Fibroblast of gingiva (primary cell): ENCODE measurements around the gene ATP5F1E.

ENCODE experiments used
- DNase-seq: peaks from one replicate; pipeline ENCODE4 v3.0.0-alpha.2; 2011; ENCODE audit warnings: low read depth

Gene ATP5F1E

DNA sequence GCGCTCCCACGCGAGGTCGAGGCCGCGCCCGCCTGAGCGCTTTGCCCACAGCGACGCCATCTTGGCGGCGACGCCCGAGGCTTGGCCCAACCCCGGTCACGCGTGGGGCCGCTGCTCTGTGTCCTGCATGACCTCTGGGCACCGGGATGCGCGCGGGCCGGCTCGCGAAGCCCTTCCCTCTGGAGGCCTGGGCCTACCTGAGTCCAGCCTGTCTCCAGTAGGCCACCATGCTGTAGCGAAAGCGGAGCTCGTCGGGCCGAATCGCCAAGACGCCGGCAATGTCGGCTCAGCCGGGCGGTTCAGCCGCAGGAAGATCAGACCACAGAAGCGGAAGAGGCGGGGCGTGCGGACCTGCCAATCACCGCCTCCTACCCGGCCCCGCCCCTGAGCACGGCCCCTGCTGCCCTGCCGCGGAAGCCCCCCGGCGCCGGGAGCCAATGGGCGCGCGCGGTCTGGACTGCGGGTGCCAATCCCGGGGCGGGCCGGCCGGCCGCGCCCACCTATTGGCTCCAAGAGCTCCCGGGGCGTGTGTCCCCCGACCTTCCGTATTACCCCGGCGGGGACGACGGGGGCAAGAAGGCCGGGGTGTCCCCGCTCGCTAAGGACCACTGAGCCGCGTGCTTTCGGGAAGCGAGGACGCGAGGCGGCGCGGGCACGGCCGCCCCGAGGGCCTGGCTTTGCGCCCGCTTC, at the start of gene ATP5F1E:
Gene ATP5F1E, minus strand, starts transcription at position 313 of the 690 bp plus-strand sequence. Its CDS starts 84 bp downstream, at position 229.
- DNase-seq, result peak; percentile 95

DNA sequence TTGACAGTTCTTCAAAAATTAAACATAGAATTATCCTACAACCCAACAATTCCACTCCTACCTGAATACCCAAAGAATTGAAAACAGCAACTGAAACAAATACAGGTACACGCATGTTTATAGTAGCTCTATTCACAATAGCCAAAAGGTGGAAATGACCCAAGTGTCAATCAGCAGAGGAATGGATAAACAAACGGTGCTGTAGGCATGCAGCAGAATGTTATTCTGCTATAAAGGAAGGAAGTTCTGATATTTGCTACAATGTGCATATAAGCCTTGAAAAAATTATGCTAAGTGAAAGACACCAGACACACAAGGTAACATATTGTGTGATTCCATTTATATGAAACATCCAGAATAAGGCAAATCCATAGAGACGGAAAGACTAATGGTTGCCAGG, 48.9 kb upstream of the ATP5F1E start:
- DNase-seq, result no peak

DNA sequence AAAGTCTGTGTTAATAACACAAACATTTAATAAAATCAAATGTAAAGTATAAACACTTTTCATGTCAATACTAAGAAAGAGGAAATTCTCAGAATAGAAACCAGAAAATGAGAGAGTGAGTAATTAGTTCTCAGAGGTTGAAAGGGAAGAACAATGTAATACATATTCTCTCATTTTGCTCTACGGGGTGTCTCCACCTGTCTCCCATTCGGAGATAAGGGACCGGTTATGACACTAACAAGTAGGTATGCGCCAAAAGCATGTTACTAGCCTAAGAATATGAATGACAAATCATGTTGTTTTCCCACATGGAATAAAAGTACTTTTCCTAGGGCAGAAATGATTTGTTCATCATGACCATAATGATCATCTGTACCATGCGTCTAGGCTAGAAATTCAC, 46.1 kb upstream of the ATP5F1E start:
- DNase-seq, result no peak

DNA sequence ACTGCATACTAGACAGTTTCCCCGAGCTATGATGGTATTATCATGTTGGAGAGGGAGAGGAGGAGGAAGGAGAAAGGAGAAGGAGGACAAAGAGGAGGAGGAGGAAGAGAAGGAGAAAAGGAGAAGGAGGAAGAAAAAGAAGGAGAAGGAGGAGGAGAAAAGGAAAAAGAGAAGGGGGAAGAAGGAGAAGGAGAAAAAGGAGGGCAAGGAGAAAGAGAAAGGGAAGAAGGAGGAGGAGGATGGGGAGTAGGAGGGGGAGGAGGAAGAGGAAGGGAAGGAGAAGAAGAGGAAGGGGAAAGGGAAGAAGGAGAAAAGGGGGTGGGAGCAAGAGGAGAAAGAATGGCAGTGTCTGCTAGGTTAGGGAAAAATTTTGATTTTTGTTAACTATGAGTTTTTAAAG, 45.6 kb upstream of the ATP5F1E start:
- DNase-seq, result no peak

DNA sequence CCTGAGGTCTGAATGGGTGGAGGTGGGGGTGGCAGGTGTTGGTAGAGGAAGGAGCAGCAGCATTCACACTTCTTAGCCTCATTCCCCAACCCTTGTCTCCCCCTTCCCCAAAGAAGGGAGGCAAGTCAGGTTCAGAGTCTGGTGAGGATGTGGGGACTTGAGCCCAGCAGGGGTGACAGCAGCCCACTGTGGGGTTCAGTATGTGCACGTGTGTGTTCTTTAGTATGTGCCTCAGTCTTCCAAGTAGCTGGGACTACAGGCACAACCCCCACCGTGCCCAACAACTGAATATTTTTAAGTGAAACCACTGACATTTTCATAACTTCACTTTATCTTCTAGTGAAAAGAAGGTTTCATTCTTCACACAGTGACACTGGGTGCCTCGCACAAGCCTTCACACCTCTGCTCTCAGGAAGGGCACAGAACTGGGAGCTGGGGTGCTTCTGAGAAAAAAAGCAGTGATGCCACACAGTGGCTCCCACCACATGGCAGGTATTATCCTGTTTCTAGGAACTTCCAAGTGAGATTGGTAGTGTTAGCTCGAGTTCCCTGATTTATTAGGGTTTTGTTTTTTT, 43.9 kb upstream of the ATP5F1E start:
- no peak for DNase-seq

DNA sequence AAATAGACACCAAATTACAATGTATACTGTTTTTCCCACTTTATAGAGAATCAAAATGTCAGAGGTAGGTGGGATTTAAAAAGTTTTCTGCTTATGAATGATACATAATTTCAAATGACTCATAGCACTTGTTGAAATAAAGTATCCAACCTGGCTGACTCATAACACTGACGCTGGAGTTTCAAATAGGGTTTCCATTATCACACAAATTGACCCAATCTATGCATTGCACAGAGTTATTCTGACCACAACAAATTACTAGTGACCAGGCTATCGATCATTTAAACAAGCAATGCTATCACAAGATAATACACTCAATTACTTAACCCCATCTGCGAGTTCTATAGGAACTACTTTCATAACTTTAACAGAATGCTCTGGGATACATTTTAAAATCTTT, 42.3 kb upstream of the ATP5F1E start:
- no peak for DNase-seq

DNA sequence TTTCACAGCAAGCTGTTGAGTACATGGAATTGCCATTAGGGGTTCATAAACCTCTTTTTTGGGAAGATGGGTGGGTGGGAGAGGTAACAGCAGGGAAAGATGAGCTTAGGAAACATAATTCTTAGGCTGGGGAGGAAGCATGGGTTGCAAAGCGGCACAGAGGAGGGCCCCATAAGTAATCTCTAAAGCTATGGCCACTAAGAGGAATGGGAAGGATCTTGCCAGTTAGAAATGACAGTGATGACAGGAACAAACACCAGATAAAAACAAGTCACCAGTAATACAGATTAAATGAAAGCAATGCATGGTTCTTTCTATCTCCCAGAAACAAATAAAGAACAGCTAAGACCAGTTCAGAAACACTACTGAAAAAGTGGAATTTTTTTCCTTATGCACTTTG, 41.4 kb upstream of the ATP5F1E start:
- no peak for DNase-seq

DNA sequence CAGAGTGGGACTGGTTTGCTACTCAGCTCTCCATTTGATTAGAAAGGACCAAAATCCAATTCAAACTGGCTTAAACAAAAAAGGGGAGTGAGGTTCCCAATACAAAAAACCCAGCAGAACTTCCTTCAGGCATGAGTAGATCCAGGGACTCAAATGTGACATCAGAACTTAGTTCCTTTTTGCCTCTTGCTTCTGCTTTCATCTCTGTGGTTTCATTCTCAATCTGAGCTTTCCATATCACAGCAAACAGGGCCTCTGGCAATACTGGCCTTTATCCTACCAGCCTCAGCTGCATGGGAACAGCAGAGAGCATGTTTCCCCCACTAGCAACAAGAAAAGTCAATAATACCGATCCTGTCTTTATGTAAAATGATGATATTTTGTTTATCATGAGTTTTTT, 39.1 kb upstream of the ATP5F1E start:
- no peak for DNase-seq

DNA sequence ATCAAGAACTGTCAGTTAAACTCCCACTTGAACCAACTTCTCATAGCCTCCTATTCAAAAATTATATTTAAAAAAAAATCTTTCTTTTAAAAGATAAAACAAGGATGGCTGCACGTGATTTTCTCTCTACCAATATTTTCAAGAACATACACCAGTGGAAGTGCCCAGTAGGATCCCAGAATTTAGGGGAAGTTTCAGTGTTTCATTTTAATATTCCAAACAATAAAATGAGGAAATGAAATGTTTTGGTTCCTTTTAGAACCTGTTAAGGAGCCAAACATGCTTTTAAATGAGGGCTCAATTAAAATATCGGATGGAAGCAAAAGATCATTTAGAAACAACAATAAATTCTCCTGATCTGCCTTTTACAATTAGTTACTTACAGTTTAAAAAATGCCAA, 36.9 kb upstream of the ATP5F1E start:
- DNase-seq, result no peak

DNA sequence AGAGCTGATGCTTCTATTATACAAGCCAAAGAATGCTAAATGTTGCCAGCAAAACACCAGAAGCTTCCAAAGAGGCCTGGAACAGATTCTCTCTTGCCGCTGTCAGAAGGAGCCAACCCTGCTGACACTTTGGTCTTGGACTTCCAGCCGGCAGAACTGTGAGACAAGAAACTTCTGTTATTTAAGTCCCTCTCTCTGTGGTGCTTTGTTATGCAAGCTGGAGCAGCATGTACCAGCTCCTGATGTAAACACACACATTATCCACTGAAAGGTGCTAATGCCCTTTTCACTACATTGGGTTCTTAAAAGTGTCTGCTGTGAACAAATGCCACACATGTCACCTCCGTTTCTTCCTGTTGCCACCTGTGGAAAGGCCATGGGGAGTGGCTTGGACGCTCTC, 36.4 kb upstream of the ATP5F1E start:
- no peak for DNase-seq

DNA sequence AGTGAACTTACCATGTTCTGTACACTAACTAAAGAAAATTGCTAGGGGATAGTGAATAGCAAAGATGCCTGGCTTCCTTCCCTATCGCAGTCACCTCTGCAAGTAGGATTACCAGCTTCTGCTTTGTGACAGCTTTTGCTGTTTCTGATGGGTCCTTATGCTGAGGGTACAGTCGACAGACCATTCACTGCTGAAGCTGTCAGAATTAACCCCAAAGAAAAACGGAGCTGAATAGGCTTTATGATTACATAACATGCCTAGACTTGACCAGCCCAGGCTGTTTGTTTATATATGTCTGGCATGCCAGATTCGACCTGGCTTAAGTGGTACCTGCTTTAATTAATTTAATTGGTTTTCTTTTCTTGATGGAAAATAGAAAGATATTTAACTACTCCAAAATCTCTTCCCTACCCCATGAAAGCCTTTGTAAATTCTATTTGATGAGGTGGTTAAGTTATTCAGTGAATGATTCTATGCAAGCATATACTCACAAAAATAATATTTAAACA, 32.1 kb upstream of the ATP5F1E start:
- no peak for DNase-seq

DNA sequence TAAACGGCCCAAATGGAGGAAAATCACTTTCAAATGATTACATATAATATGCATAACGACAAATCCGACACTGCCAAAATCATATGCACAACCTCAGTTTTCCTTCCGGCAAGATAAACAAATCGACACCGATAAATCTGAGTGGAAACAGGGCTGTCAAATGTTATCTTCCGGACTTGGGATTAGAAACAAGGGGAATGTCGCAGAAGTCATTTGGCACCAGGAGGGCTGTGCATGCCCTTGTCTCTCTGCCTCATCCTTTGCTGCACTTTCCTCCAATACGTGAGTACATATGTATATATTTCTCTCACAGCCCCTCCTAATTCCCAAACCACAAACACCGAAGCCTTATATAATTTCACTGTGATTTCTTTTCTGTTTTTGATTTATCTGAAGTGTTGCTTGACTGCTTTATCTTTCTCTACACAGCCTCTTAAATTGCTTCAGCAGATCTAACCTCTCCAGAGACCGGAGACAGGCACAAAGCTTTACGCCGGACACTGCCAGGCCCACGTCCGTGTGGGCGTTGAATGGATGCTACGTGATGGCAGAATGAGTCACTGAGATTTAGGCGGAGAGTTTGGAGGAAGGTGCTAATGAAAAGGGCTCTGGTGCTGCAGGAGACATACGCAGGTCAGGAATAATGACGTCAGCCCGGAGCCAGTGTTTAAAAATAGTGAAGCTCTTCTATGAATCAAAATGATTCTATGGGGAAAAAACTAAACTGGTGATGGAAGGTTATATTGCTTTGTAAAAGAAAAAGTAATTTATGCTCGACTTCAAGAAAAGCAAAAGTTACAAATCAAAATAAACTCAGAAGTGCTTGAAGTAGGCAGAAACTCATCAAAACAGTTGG, 31.5 kb upstream of the ATP5F1E start:
- no peak for DNase-seq

DNA sequence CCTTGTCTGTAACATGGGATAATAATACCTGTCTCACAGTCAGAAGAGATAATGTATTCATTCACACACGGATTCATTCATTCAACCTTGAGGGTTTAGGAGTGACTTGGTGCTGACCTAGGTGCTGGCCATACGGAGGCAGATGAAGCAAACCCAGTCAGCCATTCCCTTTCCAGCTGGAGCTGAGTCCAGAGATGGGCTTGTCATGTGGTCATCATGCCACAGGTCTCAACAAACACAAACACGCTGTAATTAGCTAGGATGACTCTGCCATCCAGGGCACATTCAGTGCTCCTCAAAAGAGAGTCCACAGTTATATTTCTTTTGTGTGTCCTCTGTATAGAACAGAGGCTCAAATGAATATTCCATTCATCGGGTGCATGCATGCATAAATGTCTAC, 29.9 kb upstream of the ATP5F1E start:
- DNase-seq, result no peak

DNA sequence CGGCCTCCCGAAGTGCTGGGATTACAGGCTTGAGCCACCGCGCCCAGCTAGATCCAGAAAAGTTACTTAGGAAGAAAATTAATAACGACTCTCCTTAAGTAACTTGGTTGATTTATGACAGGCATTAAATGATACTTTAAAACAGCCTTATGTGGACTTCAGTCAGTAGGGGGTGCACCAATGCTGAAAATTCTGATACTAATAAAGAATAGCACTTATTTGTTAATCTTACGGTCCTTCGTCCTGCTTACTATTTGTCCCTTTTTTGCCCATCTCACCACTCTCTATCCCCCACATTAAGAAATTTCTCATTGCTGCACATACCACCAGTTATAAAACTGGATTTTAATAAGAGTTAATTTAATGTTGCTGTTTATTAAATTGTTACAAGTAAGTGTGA, 23.2 kb upstream of the ATP5F1E start:
- DNase-seq, result no peak

DNA sequence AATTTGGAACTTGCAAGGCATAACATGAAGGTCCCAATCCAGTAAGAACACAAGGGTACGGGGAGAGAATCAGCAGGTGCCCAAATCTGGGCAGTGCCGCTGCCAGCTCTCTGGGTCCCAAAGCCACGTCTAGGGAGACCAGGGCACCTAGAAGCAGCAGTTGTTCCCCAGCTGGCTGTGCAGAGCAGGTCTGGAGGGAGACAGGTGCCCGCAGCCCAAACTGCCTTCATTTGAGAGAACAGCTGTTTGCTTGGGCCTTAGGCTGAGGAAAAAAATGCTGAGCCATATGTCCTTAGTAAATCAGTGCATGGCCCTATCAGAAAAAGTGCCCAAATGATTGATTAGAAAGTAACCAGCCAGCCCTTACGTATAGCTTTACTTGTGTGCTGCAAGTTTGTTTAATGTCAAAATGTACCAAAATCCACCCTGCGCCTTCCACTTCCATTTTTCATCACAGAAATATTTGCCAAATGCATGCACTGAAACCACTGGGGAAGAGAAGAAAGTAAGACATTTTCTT, 19.6 kb upstream of the ATP5F1E start:
- no peak for DNase-seq

DNA sequence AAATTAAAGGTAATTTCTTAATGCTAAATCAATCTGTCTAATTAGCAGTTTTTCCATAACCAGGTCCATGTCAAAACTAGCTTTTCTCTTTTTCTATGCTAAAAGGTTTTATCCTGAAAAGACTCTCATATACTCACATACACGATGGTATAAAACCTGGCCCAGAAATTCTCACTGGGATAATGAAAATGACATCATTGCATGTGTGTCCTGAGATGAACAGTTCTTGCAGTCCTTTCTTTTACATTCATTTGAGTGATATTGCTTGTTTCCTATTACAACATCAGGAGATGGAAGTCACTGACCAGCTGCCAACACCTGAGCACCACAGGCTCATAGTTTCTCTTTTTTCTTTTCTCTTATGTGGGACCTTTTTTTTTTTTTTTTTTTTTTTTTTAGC, 18.3 kb upstream of the ATP5F1E start:
- no peak for DNase-seq

DNA sequence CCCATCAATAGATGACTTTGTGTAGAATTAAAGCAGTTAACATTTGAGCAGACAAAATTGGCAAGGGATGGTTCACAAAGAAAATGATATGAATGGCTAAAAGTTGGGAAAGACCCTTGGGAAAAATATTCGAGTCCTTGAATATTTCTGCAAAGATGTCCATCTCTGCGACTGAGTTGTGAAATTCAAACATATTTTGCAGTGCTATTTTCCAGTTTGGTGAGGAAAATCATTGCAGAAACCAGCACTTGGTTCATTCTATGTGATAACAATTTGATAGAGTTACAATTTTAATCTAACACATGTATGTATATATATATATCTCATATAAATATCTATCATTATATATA, 16.5 kb upstream of the ATP5F1E start:
- no peak for DNase-seq

DNA sequence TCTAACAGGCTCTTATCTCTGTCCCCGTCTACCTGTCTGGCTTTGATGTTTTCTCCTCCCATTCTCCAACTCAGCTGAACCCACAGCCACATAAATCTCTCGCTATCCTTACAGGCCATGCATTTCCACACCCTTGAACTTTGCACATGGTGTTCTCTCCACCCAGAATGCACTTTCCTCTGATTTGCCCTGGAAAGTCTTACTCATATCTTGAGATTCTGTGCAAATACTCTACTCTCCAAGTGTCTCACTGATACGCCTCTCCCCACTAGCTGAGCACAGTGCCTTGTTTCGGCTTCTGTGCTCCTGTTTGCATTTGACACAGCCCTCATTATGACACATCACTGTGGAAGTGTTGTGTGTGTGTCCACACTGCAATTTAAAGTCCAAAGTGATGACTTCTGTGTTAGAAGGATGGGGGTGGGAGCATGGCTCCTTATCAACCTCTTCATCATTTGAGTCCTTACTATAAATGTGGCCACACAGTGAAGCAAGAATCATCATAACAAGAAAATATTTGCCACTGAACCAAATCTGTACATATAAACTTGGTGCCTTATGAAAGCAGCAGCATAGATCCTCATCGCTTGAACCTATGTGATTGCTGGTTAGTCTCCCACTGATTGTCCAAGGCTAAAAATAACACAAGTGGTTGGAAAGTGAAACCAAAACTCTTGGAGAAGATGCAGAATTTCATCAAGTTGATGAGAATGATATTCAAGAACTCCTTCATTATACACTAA, 16.0 kb upstream of the ATP5F1E start:
- peak; percentile 35 for DNase-seq

DNA sequence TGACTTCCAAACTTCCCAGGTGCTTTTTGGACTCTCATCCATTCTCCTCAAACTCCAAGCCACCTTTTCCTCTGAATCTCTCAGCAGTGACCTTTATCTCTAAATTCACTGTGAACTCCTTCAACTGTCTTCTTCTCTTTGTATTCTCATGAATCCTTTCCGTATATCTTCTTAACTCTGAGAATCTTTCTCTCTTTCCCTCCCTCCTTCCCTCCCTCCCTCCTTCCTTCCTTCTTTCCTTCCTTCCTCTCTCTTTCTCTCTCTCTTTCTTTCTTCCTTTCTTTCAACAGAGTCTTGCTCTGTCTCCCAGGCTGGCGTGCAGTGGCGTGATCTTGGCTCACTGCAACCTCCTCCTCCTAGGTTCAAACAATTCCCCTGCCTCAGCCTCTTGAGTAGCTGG, 14.7 kb upstream of the ATP5F1E start:
- no peak for DNase-seq

DNA sequence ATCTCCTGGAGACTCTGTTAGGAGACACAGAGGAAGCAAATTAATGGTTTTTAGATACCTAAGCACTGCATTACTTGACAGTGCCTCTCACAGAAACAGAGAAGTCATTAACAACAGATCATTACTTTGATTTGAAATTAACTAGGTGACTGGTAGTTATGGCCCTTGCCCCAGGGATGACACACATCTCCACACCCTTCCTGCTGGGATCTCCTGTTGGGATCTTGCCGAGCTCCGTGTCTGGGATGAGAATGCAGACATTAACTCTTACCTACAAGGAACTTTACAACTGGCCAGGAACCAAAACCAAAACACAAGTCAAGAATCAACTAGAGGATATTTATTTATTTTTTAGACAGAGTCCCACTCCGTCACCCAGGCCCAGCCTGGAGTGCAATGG, 12.7 kb upstream of the ATP5F1E start:
- no peak for DNase-seq

DNA sequence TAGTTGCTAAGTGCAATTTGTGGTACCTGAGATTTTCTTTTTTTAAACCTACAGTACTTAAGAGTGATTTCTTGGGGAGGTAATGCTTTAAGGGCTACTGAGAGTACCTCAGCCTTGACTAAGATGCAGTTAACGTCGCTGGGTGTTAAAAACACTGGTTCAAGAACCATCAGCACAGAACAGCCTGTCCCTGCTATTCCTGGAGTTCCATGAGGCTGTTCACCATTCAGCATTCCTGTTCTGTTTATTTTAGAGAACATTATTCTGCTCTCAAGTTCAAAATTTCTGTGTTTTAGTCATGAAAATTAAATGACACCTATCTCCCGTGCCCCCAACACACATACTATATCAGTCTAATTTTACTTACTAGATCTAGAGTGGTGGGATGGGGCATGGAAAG, 12.2 kb upstream of the ATP5F1E start:
- no peak for DNase-seq

DNA sequence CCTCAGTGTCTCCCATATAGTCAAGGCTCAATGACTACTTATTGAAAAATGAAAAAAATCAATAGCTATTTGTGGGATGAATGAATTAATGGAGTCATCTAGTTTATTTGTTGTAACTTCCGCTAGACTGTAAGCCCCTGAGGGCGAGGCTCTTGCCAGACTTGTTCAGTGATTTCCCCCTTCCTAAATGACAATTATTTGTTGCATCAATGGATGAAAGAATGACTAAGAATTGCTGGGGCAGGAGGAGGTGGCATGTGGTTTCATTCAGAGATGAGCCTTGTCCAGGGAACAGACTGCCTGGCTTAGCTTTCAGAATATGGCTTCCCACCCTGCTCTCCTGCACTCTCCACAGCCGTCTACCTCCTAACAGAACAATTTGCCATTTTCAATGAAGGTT, 11.6 kb upstream of the ATP5F1E start:
- peak; percentile 21 for DNase-seq
